GM12878 (cell line): ENCODE results near the gene LYVE1. TPM values are rescaled to one million over a fixed set of nuclear protein-coding genes. Genes with fewer than 3 reads are reported as not detected.

Experiments used
- ATAC-seq: fragments of 200-7000 bp; cut with Tn5 transposase; 3 replicates; pipeline ENCODE4 v1.9.1; 2020; ENCODE audit warnings: mild to moderate bottlenecking, moderate library complexity
- BruUV-seq: library from RNA; stranded (reverse); fragments of 400-500 nt; replicated peaks from 2 replicates; lab custom pipeline; 2021; lab: Mats Ljungman, UMichigan
- CTCF ChIA-PET: fragments of 300-600 bp; sonication (Branson Sonifier 250); formaldehyde crosslinking; extraction: SDS; loops from one replicate; lab custom pipeline; 2021; ENCODE audit warnings: inconsistent platforms; lab: Yijun Ruan, JAX
- POLR2A ChIA-PET: fragments of 350-600 bp; formaldehyde crosslinking; extraction: SDS; loops from one replicate; lab custom pipeline; 2021; ENCODE audit warnings: inconsistent platforms; lab: Charles Lee
- RAD21 ChIA-PET: fragments of 300-600 bp; sonication (Branson Sonifier 250); formaldehyde crosslinking; loops from one replicate; lab custom pipeline; 2023; ENCODE audit warnings: antibody characterized with exemption; ENCODE audit not compliant: unreplicated experiment; lab: Charles Lee
- SMC1A ChIA-PET: fragments of 300-600 bp; sonication (Branson Sonifier 250); formaldehyde crosslinking; loops from one replicate; lab custom pipeline; 2023; ENCODE audit not compliant: unreplicated experiment, uncharacterized antibody; lab: Charles Lee
- DNase-seq: peaks from one replicate; pipeline ENCODE4 v3.0.0-alpha.2; 2011; ENCODE audit warnings: low read depth, low spot score
- FAIRE-seq: peaks from 3 replicates; lab custom pipeline; 2011; peaks lifted over from hg19 to GRCh38; lab: Jason Lieb, UNC
- H2AFZ ChIP-seq: 2 replicates; pipeline ENCODE4 v1.6.0; 2011; ENCODE audit warnings: low read depth, low read length, control low read depth; ENCODE audit not compliant: control insufficient read depth
- H3K27ac ChIP-seq: 2 replicates; pipeline ENCODE4 v1.5.1; 2011; ENCODE audit warnings: control low read depth; ENCODE audit not compliant: control insufficient read depth, insufficient read depth
- H3K27me3 ChIP-seq, 2 experiments: replicated peaks in 1 of 2; 2 replicates each; pipeline versions ENCODE4 v1.6.0 to v1.6.1; 2011; ENCODE audit warnings: low read length in 1 of 2; ENCODE audit not compliant: control insufficient read depth in 2 of 2, insufficient read depth in 2 of 2
- H3K36me3 ChIP-seq, 2 experiments: 2 replicates each; pipeline ENCODE4 v1.5.1; 2011; ENCODE audit warnings: low read length in 1 of 2; ENCODE audit not compliant: control insufficient read depth in 2 of 2, insufficient read depth in 2 of 2
- H3K4me1 ChIP-seq: 2 replicates; pipeline ENCODE4 v1.6.1; 2011; ENCODE audit warnings: mild to moderate bottlenecking, low read length, moderate library complexity, mixed read lengths; ENCODE audit not compliant: control insufficient read depth, insufficient read depth
- H3K4me2 ChIP-seq: 2 replicates; pipeline ENCODE4 v1.6.0; 2011; ENCODE audit warnings: control low read depth; ENCODE audit not compliant: control insufficient read depth, insufficient read depth
- H3K4me3 ChIP-seq: fragments of 200-600 bp; sonication (generic); 2 replicates; pipeline ENCODE4 v1.5.1; 2016
- H3K79me2 ChIP-seq: 2 replicates; pipeline ENCODE4 v1.6.0; 2011; ENCODE audit warnings: low read length; ENCODE audit not compliant: control insufficient read depth, insufficient read depth
- H3K9ac ChIP-seq: 2 replicates; pipeline ENCODE4 v1.8.0; 2011; ENCODE audit warnings: low read length, control low read depth, mixed read lengths; ENCODE audit not compliant: control insufficient read depth, insufficient read depth
- H3K9me3 ChIP-seq: replicated peaks from 3 replicates; pipeline ENCODE4 v1.5.1; 2011; ENCODE audit warnings: mild to moderate bottlenecking, low read length; ENCODE audit not compliant: control insufficient read depth, insufficient read depth
- H4K20me1 ChIP-seq: 2 replicates; pipeline ENCODE4 v1.6.0; 2011; ENCODE audit not compliant: control insufficient read depth, insufficient read depth
- CEBPZ ChIP-seq: fragments of 150-350 bp; IDR thresholded peaks from 2 replicates; pipeline ENCODE4 v1.6.1; 2016; ENCODE audit warnings: low read depth, low read length
- CHD2 ChIP-seq: IDR thresholded peaks from 2 replicates; pipeline ENCODE4 v1.6.1; 2011; ENCODE audit warnings: low read depth, low read length, improper control_type of control experiment, borderline replicate concordance
- HDAC2 ChIP-seq: fragments of 200-600 bp; sonication (generic); IDR thresholded peaks from 2 replicates; pipeline ENCODE4 v1.6.1; 2017
- MEF2B ChIP-seq: fragments of 450-650 bp; IDR thresholded peaks from 2 replicates; pipeline ENCODE4 v1.6.1; 2018; ENCODE audit warnings: mild to moderate bottlenecking, moderate library complexity; ENCODE audit not compliant: partially characterized antibody, poor library complexity, severe bottlenecking
- RBBP5 ChIP-seq: fragments of 200-600 bp; sonication (generic); conservative IDR thresholded peaks from 2 replicates; pipeline ENCODE4 v1.6.1; 2016
- RUNX3 ChIP-seq: IDR thresholded peaks from 2 replicates; pipeline ENCODE4 v1.6.1; 2012; ENCODE audit warnings: low read length, inconsistent platforms
- ZNF622 ChIP-seq: fragments of 450-650 bp; IDR thresholded peaks from 2 replicates; pipeline ENCODE4 v1.6.1; 2017; ENCODE audit warnings: mild to moderate bottlenecking, inconsistent platforms
- WGBS: methylation state at CpG from one replicate; pipeline ENCODE4 v1.1.6; 2016; ENCODE audit warnings: low lambda C conversion rate; ENCODE audit not compliant: insufficient replicate concordance, insufficient coverage; ENCODE audit errors: missing lambda C conversion rate; 5-methylcytosine and 5-hydroxymethylcytosine counted together
- in situ Hi-C: fragments of 300-500 bp; cut with MboI; formaldehyde crosslinking; loops from 9 replicates; pipeline ENCODE4 v1.14.3; 2018; ENCODE audit warnings: mixed read lengths
- intact Hi-C: fragments of 100-400 bp; cut with micrococcal nuclease; formaldehyde crosslinking; loops from one replicate; pipeline ENCODE4 v1.14.2; 2022; ENCODE audit not compliant: unreplicated experiment
- polyA plus RNA-seq, 11 experiments: library from polyadenylated mRNA; depleted of rRNA in 4 of 11; unstranded in 6 of 11; stranded (reverse) in 5 of 11; fragments of >200 nt; fragmentation: Nextera tagmentation in 4 of 11; fragmentation: Illumina TruSeq in 1 of 11; extraction: Ambion mirVana in 4 of 11; extraction: Trizol in 1 of 11; gene quantifications; 1 replicate in 1 of 11; 2 replicates in 10 of 11; pipeline versions ENCODE4 v1.2.1 to v1.2.3, GENCODE V29; 2011 to 2016; ENCODE audit warnings: inconsistent platforms in 2 of 11, missing spikeins in 2 of 11, low read depth in 1 of 11
- total RNA-seq, 4 experiments: library from RNA; depleted of rRNA in 3 of 4; stranded (reverse); fragments of >200 nt in 3 of 4; fragmentation: Illumina TruSeq in 1 of 4; extraction: Trizol in 1 of 4; gene quantifications; 2 replicates each; pipeline versions ENCODE4 v1.2.1 to v1.2.3, GENCODE V29; 2013 to 2021
- TF ChIP-seq, protein P1 (sequence below): IDR thresholded peaks from 2 replicates; pipeline ENCODE4 v1.6.1; 2012; ENCODE audit warnings: low read depth, low read length, improper control_type of control experiment

LYVE1 gene
- total and polyA plus RNA-seq, 10 of the 15 experiments (the other 5 are each of a cell fraction or from before 2014, with no cell fraction given) = 0.15 TPM; not detected in 9

GRCh38 chr11:10594407-10594806 lies 25.9 kb upstream of the LYVE1 start:
- H4K20me1 ChIP-seq = no peaks in the 10 kb centered on the region
- H3K4me3 ChIP-seq = no peak overlapping the region
- intact Hi-C loops = no loop called here
- no TSS peak for BruUV-seq
- CTCF ChIA-PET = no interaction called here
- in situ Hi-C loops = no loop called here
- RAD21 ChIA-PET = no interaction called here
- H3K9me3 ChIP-seq = no peaks in the 10 kb centered on the region
- H3K79me2 ChIP-seq = no peaks in the 10 kb centered on the region
- H3K4me2 ChIP-seq = no peak overlapping the region
- POLR2A ChIA-PET = no interaction called here
- no peaks in the 10 kb centered on the region for H3K36me3 ChIP-seq
- H3K27ac ChIP-seq = no peak overlapping the region
- ATAC-seq (no peak), DNase-seq (no peak), FAIRE-seq (no peak)
- TF ChIP-seq CHD2 (no peak), ZNF622 (no peak), CEBPZ (no peak), RUNX3 (no peak), HDAC2 (no peak), RBBP5 (no peak), MEF2B (no peak)
- TF ChIP-seq, protein P1, sequence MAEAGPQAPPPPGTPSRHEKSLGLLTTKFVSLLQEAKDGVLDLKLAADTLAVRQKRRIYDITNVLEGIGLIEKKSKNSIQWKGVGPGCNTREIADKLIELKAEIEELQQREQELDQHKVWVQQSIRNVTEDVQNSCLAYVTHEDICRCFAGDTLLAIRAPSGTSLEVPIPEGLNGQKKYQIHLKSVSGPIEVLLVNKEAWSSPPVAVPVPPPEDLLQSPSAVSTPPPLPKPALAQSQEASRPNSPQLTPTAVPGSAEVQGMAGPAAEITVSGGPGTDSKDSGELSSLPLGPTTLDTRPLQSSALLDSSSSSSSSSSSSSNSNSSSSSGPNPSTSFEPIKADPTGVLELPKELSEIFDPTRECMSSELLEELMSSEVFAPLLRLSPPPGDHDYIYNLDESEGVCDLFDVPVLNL = no peak
- 1% methylated on average over 4 of the region's 4 CpGs for WGBS
- no peaks in the 10 kb centered on the region for H3K4me1 ChIP-seq
- no peaks in the 10 kb centered on the region for H3K27me3 ChIP-seq
- SMC1A ChIA-PET = no interaction called here
- H2AFZ ChIP-seq = no peak overlapping the region
- no peak overlapping the region for H3K9ac ChIP-seq
